IMR-90 (cell line): ENCODE results near the gene SYNE3. TPM values are rescaled to one million over a fixed set of nuclear protein-coding genes. Genes with fewer than 3 reads are reported as not detected.

ENCODE experiments used
- ATAC-seq: fragments of 200-7000 bp; cut with Tn5 transposase; 2 replicates; pipeline ENCODE4 v1.9.1; 2020; ENCODE audit warnings: low read depth, mild to moderate bottlenecking, moderate library complexity
- BruUV-seq: library from RNA; stranded (reverse); fragments of 400-500 nt; replicated peaks from 2 replicates; lab custom pipeline; 2021; lab: Mats Ljungman, UMichigan
- CTCF ChIA-PET: fragments of 300-600 bp; formaldehyde crosslinking; extraction: SDS; loops from one replicate; lab custom pipeline; 2021; ENCODE audit warnings: antibody characterized with exemption; lab: Yijun Ruan, JAX
- POLR2A ChIA-PET: fragments of 300-600 bp; sonication (Branson Sonifier 250); formaldehyde crosslinking; loops from one replicate; lab custom pipeline; 2022; ENCODE audit warnings: antibody characterized with exemption; ENCODE audit not compliant: unreplicated experiment; lab: Charles Lee
- DNase-seq: peaks from one replicate; pipeline ENCODE4 v3.0.0; 2013
- H2AFZ ChIP-seq: replicated peaks from 2 replicates; pipeline ENCODE3; 2013; ENCODE audit warnings: low read length, mild to moderate bottlenecking; ENCODE audit not compliant: poor library complexity
- H2AK5ac ChIP-seq: 2 replicates; pipeline ENCODE4 v1.6.1; 2013; ENCODE audit warnings: low read depth, low read length, inconsistent platforms
- H2AK9ac ChIP-seq: replicated peaks from 2 replicates; pipeline ENCODE3; 2013; ENCODE audit warnings: mild to moderate bottlenecking, low read depth, low read length, moderate library complexity; ENCODE audit not compliant: poor library complexity
- H2BK120ac ChIP-seq: 2 replicates; pipeline ENCODE4 v1.6.1; 2013; ENCODE audit warnings: low read depth, low read length, inconsistent platforms
- H2BK15ac ChIP-seq: 3 replicates; pipeline ENCODE4 v1.6.1; 2013; ENCODE audit warnings: low read depth, low read length, inconsistent platforms
- H2BK20ac ChIP-seq: 2 replicates; pipeline ENCODE4 v1.6.1; 2013; ENCODE audit warnings: low read depth, mild to moderate bottlenecking, inconsistent platforms, low read length, moderate library complexity
- H2BK5ac ChIP-seq: 2 replicates; pipeline ENCODE4 v1.6.1; 2013; ENCODE audit warnings: mild to moderate bottlenecking, low read depth, low read length, inconsistent platforms; ENCODE audit not compliant: poor library complexity, severe bottlenecking
- H3K14ac ChIP-seq: replicated peaks from 2 replicates; pipeline ENCODE4 v1.6.1; 2013; ENCODE audit warnings: low read depth, low read length, inconsistent platforms
- H3K18ac ChIP-seq: 2 replicates; pipeline ENCODE4 v1.6.1; 2013; ENCODE audit warnings: low read depth, low read length, control low read depth
- H3K23ac ChIP-seq: 2 replicates; pipeline ENCODE4 v1.6.1; 2013; ENCODE audit warnings: low read depth, low read length, inconsistent platforms
- H3K27ac ChIP-seq: 2 replicates; pipeline ENCODE4 v1.5.1; 2013; ENCODE audit warnings: mild to moderate bottlenecking, control low read depth, low read length; ENCODE audit not compliant: insufficient read depth
- H3K27me3 ChIP-seq: 2 replicates; pipeline ENCODE4 v1.6.1; 2013; ENCODE audit warnings: low read length; ENCODE audit not compliant: control insufficient read depth, insufficient read depth
- H3K36me3 ChIP-seq: 2 replicates; pipeline ENCODE4 v1.6.1; 2013; ENCODE audit warnings: low read length, mixed read lengths; ENCODE audit not compliant: control insufficient read depth, insufficient read depth
- H3K4ac ChIP-seq: 2 replicates; pipeline ENCODE4 v1.6.1; 2013; ENCODE audit warnings: low read depth, low read length, inconsistent platforms
- H3K4me1 ChIP-seq: 2 replicates; pipeline ENCODE4 v1.6.1; 2013; ENCODE audit warnings: low read length, mixed read lengths; ENCODE audit not compliant: control insufficient read depth, insufficient read depth
- H3K4me2 ChIP-seq: 2 replicates; pipeline ENCODE4 v1.6.1; 2013; ENCODE audit warnings: low read depth, mild to moderate bottlenecking, control low read depth, low read length, moderate library complexity
- H3K4me3 ChIP-seq: 2 replicates; pipeline ENCODE4 v1.5.1; 2013; ENCODE audit warnings: low read depth, mild to moderate bottlenecking, control low read depth, low read length, moderate library complexity; ENCODE audit not compliant: insufficient read depth
- H3K56ac ChIP-seq: 2 replicates; pipeline ENCODE4 v1.6.1; 2013; ENCODE audit warnings: low read length, inconsistent platforms; ENCODE audit not compliant: insufficient read depth; ENCODE audit errors: extremely low read depth
- H3K79me1 ChIP-seq, 2 experiments: 2 replicates each; pipeline ENCODE4 v1.6.1; 2013; ENCODE audit warnings: low read length in 2 of 2, inconsistent platforms in 1 of 2, low read depth in 1 of 2
- H3K9ac ChIP-seq: 2 replicates; pipeline ENCODE4 v1.6.1; 2013; ENCODE audit warnings: low read depth, low read length, control low read depth
- H3K9me1 ChIP-seq: 2 replicates; pipeline ENCODE4 v1.6.1; 2013; ENCODE audit warnings: low read length, inconsistent platforms; ENCODE audit not compliant: insufficient read depth
- H3K9me3 ChIP-seq: 2 replicates; pipeline ENCODE4 v1.6.1; 2013; ENCODE audit warnings: low read length; ENCODE audit not compliant: control insufficient read depth, insufficient read depth
- H4K20me1 ChIP-seq: 2 replicates; pipeline ENCODE4 v1.6.1; 2013; ENCODE audit warnings: low read length, inconsistent platforms; ENCODE audit not compliant: insufficient read depth
- H4K5ac ChIP-seq: 2 replicates; pipeline ENCODE4 v1.6.1; 2013; ENCODE audit warnings: mild to moderate bottlenecking, low read depth, low read length, control low read depth
- H4K8ac ChIP-seq, 2 experiments: 2 replicates each; pipeline ENCODE4 v1.6.1; 2013; ENCODE audit warnings: low read depth in 2 of 2, low read length in 2 of 2, control low read depth in 1 of 2, inconsistent platforms in 1 of 2
- H4K91ac ChIP-seq: 2 replicates; pipeline ENCODE4 v1.6.1; 2013; ENCODE audit warnings: low read depth, low read length, inconsistent platforms; ENCODE audit not compliant: insufficient read depth
- BHLHE40 ChIP-seq: fragments of 150-350 bp; IDR thresholded peaks from 2 replicates; pipeline ENCODE4 v1.6.1; 2016; ENCODE audit warnings: mild to moderate bottlenecking, low read depth, low read length
- CEBPB ChIP-seq: IDR thresholded peaks from 2 replicates; pipeline ENCODE4 v1.6.1; 2012; ENCODE audit warnings: low read depth, low read length, improper control_type of control experiment
- CHD1 ChIP-seq: IDR thresholded peaks from 2 replicates; pipeline ENCODE4 v1.6.1; 2012; ENCODE audit warnings: low read depth, low read length, improper control_type of control experiment
- CTCF ChIP-seq: conservative IDR thresholded peaks from 2 replicates; pipeline ENCODE4 v1.5.1; 2012; ENCODE audit warnings: mild to moderate bottlenecking, low read depth, low read length, improper control_type of control experiment
- FOS ChIP-seq: fragments of 150-350 bp; IDR thresholded peaks from 2 replicates; pipeline ENCODE4 v1.6.1; 2016; ENCODE audit warnings: low read depth, low read length
- MAFK ChIP-seq: IDR thresholded peaks from 2 replicates; pipeline ENCODE4 v1.6.1; 2012; ENCODE audit warnings: low read depth, low read length, improper control_type of control experiment
- MAZ ChIP-seq: IDR thresholded peaks from 2 replicates; pipeline ENCODE4 v1.6.1; 2012; ENCODE audit warnings: low read depth, mild to moderate bottlenecking, low read length, improper control_type of control experiment, moderate library complexity, borderline replicate concordance
- MXI1 ChIP-seq: IDR thresholded peaks from 2 replicates; pipeline ENCODE4 v1.6.1; 2012; ENCODE audit warnings: low read depth, mild to moderate bottlenecking, low read length, moderate library complexity, borderline replicate concordance
- NFE2L2 ChIP-seq: fragments of 150-350 bp; IDR thresholded peaks from 2 replicates; pipeline ENCODE4 v1.6.1; 2016; ENCODE audit warnings: low read depth, mild to moderate bottlenecking, low read length
- POLR2A ChIP-seq: IDR thresholded peaks from 2 replicates; pipeline ENCODE4 v1.6.1; 2012; ENCODE audit warnings: mild to moderate bottlenecking, low read depth, low read length
- RCOR1 ChIP-seq: IDR thresholded peaks from 2 replicates; pipeline ENCODE4 v1.6.1; 2012; ENCODE audit warnings: mild to moderate bottlenecking, low read length, improper control_type of control experiment; ENCODE audit not compliant: insufficient replicate concordance
- SMC3 ChIP-seq: fragments of 150-350 bp; IDR thresholded peaks from 2 replicates; pipeline ENCODE4 v1.6.1; 2016; ENCODE audit warnings: low read depth, mild to moderate bottlenecking, antibody characterized with exemption, low read length, moderate library complexity
- WGBS, 2 experiments: methylation state at CpG; one replicate each; pipeline versions ENCODE4 v1.1.5 to v1.1.7; 2013; ENCODE audit warnings: missing lambda C conversion rate in 2 of 2; ENCODE audit not compliant: insufficient read length in 1 of 2; ENCODE audit errors: extremely low coverage in 2 of 2; 5-methylcytosine and 5-hydroxymethylcytosine counted together
- dilution Hi-C: fragments of 300-500 bp; cut with HindIII; formaldehyde crosslinking; loops from one replicate; pipeline ENCODE4 v1.14.3; 2018; ENCODE audit warnings: low sequenced_read_pairs; ENCODE audit not compliant: unreplicated experiment
- in situ Hi-C: fragments of 300-500 bp; cut with MboI; formaldehyde crosslinking; loops from 3 replicates; pipeline ENCODE4 v1.14.3; 2019; ENCODE audit warnings: low sequenced_read_pairs, inconsistent platforms, mixed read lengths
- intact Hi-C: fragments of 100-400 bp; cut with micrococcal nuclease; formaldehyde crosslinking; loops from 2 replicates; pipeline ENCODE4 v1.10.0; 2022
- polyA plus RNA-seq, 3 experiments: library from polyadenylated mRNA; depleted of rRNA; stranded (reverse); fragments of >200 nt; gene quantifications; 2 replicates each; pipeline ENCODE4 v1.2.3, GENCODE V29; 2012; ENCODE audit warnings: low replicate concordance in 1 of 3
- total RNA-seq: library from RNA; depleted of rRNA; stranded (reverse); fragments of >200 nt; gene quantifications from 2 replicates; pipeline ENCODE4 v1.2.3, GENCODE V29; 2012
- TF ChIP-seq, protein P1 (sequence below): fragments of 150-350 bp; IDR thresholded peaks from 2 replicates; pipeline ENCODE4 v1.6.1; 2016; ENCODE audit warnings: low read depth, mild to moderate bottlenecking, low read length, moderate library complexity, borderline replicate concordance

The SYNE3 gene
- total and polyA plus RNA-seq, 2 of the 4 experiments (the other 2 are of a cell fraction): 2.9 to 5.0 TPM

DNA sequence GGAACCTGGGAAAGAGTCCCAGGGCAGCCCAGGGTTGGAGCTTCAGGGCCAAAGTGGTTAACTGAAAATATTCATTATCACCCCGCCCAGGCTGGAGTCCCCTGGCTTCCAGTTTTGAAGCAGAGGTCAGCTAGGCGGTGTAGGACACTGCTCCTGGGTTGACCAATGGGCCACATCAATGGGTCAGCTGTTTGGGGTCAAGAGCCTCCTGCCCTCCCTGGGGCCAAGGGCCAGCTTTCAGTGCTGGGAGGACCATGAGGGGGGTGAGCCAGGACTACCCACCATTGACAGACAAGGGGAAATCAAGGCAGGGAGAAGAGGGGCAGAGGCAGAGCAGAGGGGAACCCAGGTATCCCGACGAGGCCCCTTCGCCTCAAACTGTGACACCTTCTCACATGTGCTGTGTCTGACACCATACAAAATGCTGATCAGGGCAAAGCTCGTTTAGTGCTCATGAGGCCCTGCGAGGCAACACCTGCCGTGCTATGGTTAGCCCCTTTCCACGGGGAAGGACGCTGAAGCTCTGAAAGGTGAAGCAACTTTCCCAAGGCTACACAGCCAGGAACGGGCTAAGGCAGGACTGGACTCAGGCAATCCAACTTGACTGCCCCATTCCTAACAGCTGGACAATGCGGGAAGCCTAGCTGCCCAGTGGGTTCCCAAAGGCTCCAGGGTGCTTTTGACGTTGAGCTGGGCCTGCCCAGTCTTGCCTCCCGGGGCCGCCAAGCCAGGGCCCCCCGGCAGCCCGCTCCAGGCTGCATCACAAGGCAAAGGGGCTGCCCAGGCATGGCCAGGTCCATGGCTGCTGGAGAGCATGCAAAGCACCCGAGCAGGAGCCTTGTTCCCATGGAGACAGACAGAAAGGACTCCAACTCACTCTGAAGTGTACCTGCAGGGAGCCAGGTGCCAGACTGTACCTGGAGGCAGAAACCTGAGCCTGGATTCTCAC is 2.0 kb downstream of the SYNE3 start:
- no peak overlapping the region; the same call in 1 of the 2 replicates for H3K4me2 ChIP-seq
- H3K56ac ChIP-seq: no peak overlapping the region
- ChIA-PET CTCF (interaction anchor here (0.9 to 2.3 kb wide), 3 partner anchors 13 to 72 kb away, joined by 3 to 7 read pairs (median 5); no protein-coding TSS in a partner anchor), POLR2A (no interaction called here)
- H3K27me3 ChIP-seq: no peaks in the 10 kb centered on the region
- H2AK5ac ChIP-seq: peak overlapping the region; percentile 54; the same call in 1 of the 2 replicates
- no peak overlapping the region; the same call in 1 of the 2 replicates for H3K4ac ChIP-seq
- H4K5ac ChIP-seq: no peak overlapping the region
- in situ Hi-C loops: loop anchor here (25.0 kb wide), 1 partner anchor 377 kb away; no protein-coding TSS in a partner anchor
- peaks cover 6 to 51% of the 10 kb centered on the region in 2 experiments; a peak in 3 of 4 replicates for H3K79me1 ChIP-seq
- no peak overlapping the region for H2BK5ac ChIP-seq
- H2BK20ac ChIP-seq: peak overlapping the region; percentile 15; the same call in 1 of the 2 replicates
- ATAC-seq: no peak
- H3K18ac ChIP-seq: no peak overlapping the region
- peak overlapping the region; percentile 47 for H2AK9ac ChIP-seq
- H4K91ac ChIP-seq: no peak overlapping the region
- peaks cover 24% of the 10 kb centered on the region for H3K4me1 ChIP-seq
- no peak overlapping the region for H2AFZ ChIP-seq
- H2BK120ac ChIP-seq: peak overlapping the region; percentile 18; the same call in 1 of the 2 replicates
- intact Hi-C loops: no loop called here
- H3K23ac ChIP-seq: peak overlapping the region; percentile 34; the same call in 1 of the 2 replicates
- H3K9ac ChIP-seq: no peak overlapping the region
- H4K8ac ChIP-seq: no peak overlapping the region
- WGBS, 2 experiments: 69% methylated on average over 9 of the region's 18 CpGs; no CpG with 5 or more reads in 1 of the 2 experiments
- H4K20me1 ChIP-seq: no peaks in the 10 kb centered on the region; the same call in 1 of the 2 replicates
- dilution Hi-C loops: no loop called here
- H3K36me3 ChIP-seq: no peaks in the 10 kb centered on the region
- H2BK15ac ChIP-seq: no peak overlapping the region
- H3K4me3 ChIP-seq: no peak overlapping the region
- no peaks in the 10 kb centered on the region for H3K9me3 ChIP-seq
- peaks cover 27% of the 10 kb centered on the region for H3K9me1 ChIP-seq
- no TSS peak for BruUV-seq
- no peak overlapping the region for H3K27ac ChIP-seq
- H3K14ac ChIP-seq: 0 out of 2 replicates have a peak overlapping the region, but pooled peaks have one; percentile 15
- DNase-seq: no peak
- TF ChIP-seq RCOR1: no peak
- TF ChIP-seq CTCF: no peak
- TF ChIP-seq MXI1: no peak
- TF ChIP-seq POLR2A: no peak
- no peak for TF ChIP-seq CEBPB
- TF ChIP-seq FOS: no peak
- TF ChIP-seq SMC3: no peak
- TF ChIP-seq, protein P1, sequence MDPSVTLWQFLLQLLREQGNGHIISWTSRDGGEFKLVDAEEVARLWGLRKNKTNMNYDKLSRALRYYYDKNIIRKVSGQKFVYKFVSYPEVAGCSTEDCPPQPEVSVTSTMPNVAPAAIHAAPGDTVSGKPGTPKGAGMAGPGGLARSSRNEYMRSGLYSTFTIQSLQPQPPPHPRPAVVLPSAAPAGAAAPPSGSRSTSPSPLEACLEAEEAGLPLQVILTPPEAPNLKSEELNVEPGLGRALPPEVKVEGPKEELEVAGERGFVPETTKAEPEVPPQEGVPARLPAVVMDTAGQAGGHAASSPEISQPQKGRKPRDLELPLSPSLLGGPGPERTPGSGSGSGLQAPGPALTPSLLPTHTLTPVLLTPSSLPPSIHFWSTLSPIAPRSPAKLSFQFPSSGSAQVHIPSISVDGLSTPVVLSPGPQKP: no peak
- no peak for TF ChIP-seq MAFK
- no peak for TF ChIP-seq NFE2L2
- no peak for TF ChIP-seq CHD1
- TF ChIP-seq MAZ: no peak
- TF ChIP-seq BHLHE40: no peak
